ENCODE data around the gene SNTA1. TPM values are rescaled to one million over a fixed set of nuclear protein-coding genes. Genes with fewer than 3 reads are reported as not detected.

The SNTA1 gene
- total RNA-seq, 1 experiment from 2014 or later: 9.9 TPM

- Histone ChIP-seq H3K9ac (ENCODE audit: extremely low read depth, insufficient read length, low read length) (no peak overlapping the region), H3K14ac (ENCODE audit: insufficient read depth, low read length) (no peak overlapping the region), H3K4me2 (ENCODE audit: insufficient read depth, insufficient read length, low read length) (no peak overlapping the region), H4K91ac (ENCODE audit: insufficient read length, low read depth, low read length) (no peak overlapping the region), H3K4ac (ENCODE audit: low read depth, low read length) (no peak overlapping the region), H2AFZ (ENCODE audit: low read length) (no peak overlapping the region), H3K23me2 (ENCODE audit: insufficient read length, low read depth, low read length, poor library complexity, severe bottlenecking) (no peaks in the 10 kb centered on the region), H3K27ac (ENCODE audit: insufficient read length, low read depth, low read length) (no peak overlapping the region), H3K27me3 (ENCODE audit: insufficient read depth, low read length) (no peaks in the 10 kb centered on the region), H3K4me1 (ENCODE audit: insufficient read depth, low read length) (no peaks in the 10 kb centered on the region), H2BK5ac (ENCODE audit: insufficient read length, low read length) (no peak overlapping the region), H2BK12ac (ENCODE audit: insufficient read length, low read depth, low read length) (no peak overlapping the region), H2BK120ac (ENCODE audit: low read depth, low read length, poor library complexity, severe bottlenecking) (no peak overlapping the region), H2AK5ac (ENCODE audit: insufficient read length, low read length) (no peak overlapping the region), H4K8ac (replicated peaks; ENCODE audit: insufficient read length, low read depth, low read length) (no peak overlapping the region), H3T11ph (ENCODE audit: low read length) (no peak overlapping the region), H3K18ac (ENCODE audit: insufficient read length, low read depth, low read length) (no peak overlapping the region), H4K20me1 (ENCODE audit: control insufficient read depth, insufficient read depth, insufficient read length) (no peaks in the 10 kb centered on the region), H3K79me2 (ENCODE audit: insufficient read depth, low read length) (no peaks in the 10 kb centered on the region), H4K5ac (ENCODE audit: insufficient read length, low read depth, low read length) (no peak overlapping the region), H2BK15ac (ENCODE audit: low read depth, low read length) (no peak overlapping the region), H3K56ac (ENCODE audit: insufficient read length, low read depth, low read length) (no peak overlapping the region), H2BK20ac (ENCODE audit: low read depth, low read length, poor library complexity, severe bottlenecking) (no peak overlapping the region), H3K9me3 (ENCODE audit: control insufficient read depth, low read depth, low read length) (no peaks in the 10 kb centered on the region), H3K23ac (ENCODE audit: insufficient read length, low read depth, low read length) (no peak overlapping the region), H3K79me1 (ENCODE audit: insufficient read depth, low read depth, low read length, poor library complexity, severe bottlenecking) (no peaks in the 10 kb centered on the region)
- peaks cover 23 to 84% (median 70%) of the 10 kb centered on the region in 3 experiments for H3K36me3 Mint-ChIP-seq (ENCODE audit: insufficient read depth in 1 of 3, low read depth in 3 of 3)
- TF ChIP-seq, protein P1, sequence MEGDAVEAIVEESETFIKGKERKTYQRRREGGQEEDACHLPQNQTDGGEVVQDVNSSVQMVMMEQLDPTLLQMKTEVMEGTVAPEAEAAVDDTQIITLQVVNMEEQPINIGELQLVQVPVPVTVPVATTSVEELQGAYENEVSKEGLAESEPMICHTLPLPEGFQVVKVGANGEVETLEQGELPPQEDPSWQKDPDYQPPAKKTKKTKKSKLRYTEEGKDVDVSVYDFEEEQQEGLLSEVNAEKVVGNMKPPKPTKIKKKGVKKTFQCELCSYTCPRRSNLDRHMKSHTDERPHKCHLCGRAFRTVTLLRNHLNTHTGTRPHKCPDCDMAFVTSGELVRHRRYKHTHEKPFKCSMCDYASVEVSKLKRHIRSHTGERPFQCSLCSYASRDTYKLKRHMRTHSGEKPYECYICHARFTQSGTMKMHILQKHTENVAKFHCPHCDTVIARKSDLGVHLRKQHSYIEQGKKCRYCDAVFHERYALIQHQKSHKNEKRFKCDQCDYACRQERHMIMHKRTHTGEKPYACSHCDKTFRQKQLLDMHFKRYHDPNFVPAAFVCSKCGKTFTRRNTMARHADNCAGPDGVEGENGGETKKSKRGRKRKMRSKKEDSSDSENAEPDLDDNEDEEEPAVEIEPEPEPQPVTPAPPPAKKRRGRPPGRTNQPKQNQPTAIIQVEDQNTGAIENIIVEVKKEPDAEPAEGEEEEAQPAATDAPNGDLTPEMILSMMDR (conservative IDR thresholded peaks at IDR 0.05): no peak
- H3K27ac Mint-ChIP-seq: no peak overlapping the region
- peaks cover 7 to 10% of the 10 kb centered on the region in 2 experiments; a peak in 3 of 5 replicates for H3K9me3 Mint-ChIP-seq
- WGBS (ENCODE audit: extremely low coverage, insufficient read length, low lambda C conversion rate): no CpG with 5 or more reads among the region's 1 CpG
- H3K27me3 Mint-ChIP-seq (ENCODE audit: low read depth): no peaks in the 10 kb centered on the region
- DNase-seq: no peak
- no peak overlapping the region for H3K4me3 Mint-ChIP-seq
- H3K4me1 Mint-ChIP-seq: no peaks in the 10 kb centered on the region
Measured at GRCh38 chr20:33386673-33387072, 56.9 kb downstream of the SNTA1 start.

Measured in H9 (cell line).